DND-41 (cell line): ENCODE data around the gene GATA5.

Experiments
- ATAC-seq: fragments of 200-7000 bp; cut with Tn5 transposase; 3 replicates; pipeline ENCODE4 v1.9.1; 2021; ENCODE audit warnings: low read depth; ENCODE audit not compliant: insufficient read depth
- DNase-seq: peaks from one replicate; pipeline ENCODE4 v3.0.0-alpha.2; 2020
- H2AFZ ChIP-seq: 2 replicates; pipeline ENCODE4 v1.6.0; 2012; ENCODE audit warnings: low read depth, low read length
- H3K27ac ChIP-seq: 2 replicates; pipeline ENCODE4 v1.5.1; 2012; ENCODE audit warnings: low read length, inconsistent platforms
- H3K27me3 ChIP-seq: fragments of 200-600 bp; sonication (generic); 2 replicates; pipeline ENCODE4 v1.6.0; 2012; ENCODE audit warnings: low read length, mild to moderate bottlenecking, inconsistent platforms; ENCODE audit not compliant: insufficient read depth, poor library complexity
- H3K36me3 ChIP-seq: 2 replicates; pipeline ENCODE4 v1.5.1; 2012; ENCODE audit warnings: low read length, inconsistent platforms; ENCODE audit not compliant: insufficient read depth
- H3K4me1 ChIP-seq: 2 replicates; pipeline ENCODE4 v1.5.1; 2012; ENCODE audit warnings: mild to moderate bottlenecking, low read length; ENCODE audit not compliant: insufficient read depth
- H3K4me2 ChIP-seq: 2 replicates; pipeline ENCODE4 v1.6.0; 2012; ENCODE audit warnings: mild to moderate bottlenecking, moderate library complexity, low read length, inconsistent platforms; ENCODE audit not compliant: insufficient read depth
- H3K4me3 ChIP-seq, 2 experiments: fragments of 200-600 bp in 1 of 2; shearing (Covaris generic) in 1 of 2; 2 replicates each; pipeline ENCODE4 v1.5.1; 2012 to 2016; ENCODE audit warnings: inconsistent platforms in 2 of 2, low read length in 2 of 2, mild to moderate bottlenecking in 2 of 2, low read depth in 1 of 2, moderate library complexity in 1 of 2
- H3K79me2 ChIP-seq: 2 replicates; pipeline ENCODE4 v1.6.0; 2012; ENCODE audit warnings: low read length, inconsistent platforms; ENCODE audit not compliant: insufficient read depth
- H3K9ac ChIP-seq: 2 replicates; pipeline ENCODE4 v1.6.0; 2012; ENCODE audit warnings: low read depth, mild to moderate bottlenecking, inconsistent platforms, low read length, moderate library complexity
- H3K9me3 ChIP-seq: 2 replicates; pipeline ENCODE4 v1.5.1; 2012; ENCODE audit warnings: low read length, moderate library complexity, mild to moderate bottlenecking, inconsistent platforms; ENCODE audit not compliant: insufficient read depth, severe bottlenecking
- H4K20me1 ChIP-seq: 2 replicates; pipeline ENCODE4 v1.6.0; 2012; ENCODE audit warnings: low read length; ENCODE audit not compliant: insufficient read depth
- EZH2 ChIP-seq: IDR thresholded peaks from 3 replicates; pipeline ENCODE4 v1.6.1; 2012; ENCODE audit warnings: borderline replicate concordance, low read depth, mild to moderate bottlenecking, moderate library complexity, low read length, inconsistent platforms; ENCODE audit not compliant: severe bottlenecking
- TF ChIP-seq, protein P1 (sequence below): IDR thresholded peaks from 2 replicates; pipeline ENCODE4 v1.5.1; 2012; ENCODE audit warnings: borderline replicate concordance, low read length, moderate library complexity, mild to moderate bottlenecking; ENCODE audit not compliant: poor library complexity, severe bottlenecking; ENCODE audit errors: extremely low read depth

The GATA5 gene

DNA sequence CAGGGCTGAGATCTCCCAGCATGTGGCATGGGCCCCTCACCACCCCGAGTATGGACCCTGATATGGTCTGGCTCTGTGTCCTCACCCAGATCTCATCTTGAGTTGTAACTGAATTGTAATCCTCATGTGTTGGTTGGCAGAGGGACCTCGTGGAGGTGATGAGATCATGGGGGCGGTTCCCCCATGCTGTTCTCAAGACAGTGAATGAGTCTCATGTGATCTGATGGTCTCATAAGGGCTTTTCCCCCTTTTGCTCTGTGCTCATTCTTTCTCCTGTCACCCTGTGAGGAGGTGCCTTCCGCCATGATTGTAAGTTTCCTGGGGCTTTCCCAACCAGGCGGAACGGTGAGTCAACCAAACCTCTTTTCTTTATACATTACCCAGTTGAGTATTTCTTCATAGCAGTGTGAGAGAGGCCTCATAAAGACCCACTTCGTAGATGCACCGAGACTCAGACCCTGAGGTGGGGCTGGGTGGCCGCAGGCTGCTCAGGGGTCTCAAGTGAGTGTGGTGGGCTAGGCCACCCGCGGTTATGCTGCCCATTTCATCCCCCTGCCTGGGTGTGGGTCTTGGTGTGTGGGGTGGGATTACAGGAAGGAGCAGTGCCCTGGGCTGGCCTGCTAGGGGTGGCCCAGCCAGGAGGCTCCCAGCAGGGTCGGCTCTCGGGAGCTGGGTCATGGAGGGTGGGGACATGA is 26.2 kb upstream of the GATA5 start:
- Histone ChIP-seq H3K79me2 (no peaks in the 10 kb centered on the region), H4K20me1 (no peaks in the 10 kb centered on the region; the same call in 1 of the 2 replicates), H3K4me1 (no peaks in the 10 kb centered on the region), H3K36me3 (no peaks in the 10 kb centered on the region), H3K4me3 (no peak overlapping the region), H2AFZ (no peak overlapping the region), H3K27ac (no peak overlapping the region), H3K9ac (no peak overlapping the region), H3K9me3 (no peaks in the 10 kb centered on the region), H3K4me2 (no peak overlapping the region), H3K27me3 (no peaks in the 10 kb centered on the region)
- ATAC-seq (no peak), DNase-seq (no peak)
- TF ChIP-seq EZH2: no peak
- TF ChIP-seq, protein P1, sequence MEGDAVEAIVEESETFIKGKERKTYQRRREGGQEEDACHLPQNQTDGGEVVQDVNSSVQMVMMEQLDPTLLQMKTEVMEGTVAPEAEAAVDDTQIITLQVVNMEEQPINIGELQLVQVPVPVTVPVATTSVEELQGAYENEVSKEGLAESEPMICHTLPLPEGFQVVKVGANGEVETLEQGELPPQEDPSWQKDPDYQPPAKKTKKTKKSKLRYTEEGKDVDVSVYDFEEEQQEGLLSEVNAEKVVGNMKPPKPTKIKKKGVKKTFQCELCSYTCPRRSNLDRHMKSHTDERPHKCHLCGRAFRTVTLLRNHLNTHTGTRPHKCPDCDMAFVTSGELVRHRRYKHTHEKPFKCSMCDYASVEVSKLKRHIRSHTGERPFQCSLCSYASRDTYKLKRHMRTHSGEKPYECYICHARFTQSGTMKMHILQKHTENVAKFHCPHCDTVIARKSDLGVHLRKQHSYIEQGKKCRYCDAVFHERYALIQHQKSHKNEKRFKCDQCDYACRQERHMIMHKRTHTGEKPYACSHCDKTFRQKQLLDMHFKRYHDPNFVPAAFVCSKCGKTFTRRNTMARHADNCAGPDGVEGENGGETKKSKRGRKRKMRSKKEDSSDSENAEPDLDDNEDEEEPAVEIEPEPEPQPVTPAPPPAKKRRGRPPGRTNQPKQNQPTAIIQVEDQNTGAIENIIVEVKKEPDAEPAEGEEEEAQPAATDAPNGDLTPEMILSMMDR: no peak

DNA sequence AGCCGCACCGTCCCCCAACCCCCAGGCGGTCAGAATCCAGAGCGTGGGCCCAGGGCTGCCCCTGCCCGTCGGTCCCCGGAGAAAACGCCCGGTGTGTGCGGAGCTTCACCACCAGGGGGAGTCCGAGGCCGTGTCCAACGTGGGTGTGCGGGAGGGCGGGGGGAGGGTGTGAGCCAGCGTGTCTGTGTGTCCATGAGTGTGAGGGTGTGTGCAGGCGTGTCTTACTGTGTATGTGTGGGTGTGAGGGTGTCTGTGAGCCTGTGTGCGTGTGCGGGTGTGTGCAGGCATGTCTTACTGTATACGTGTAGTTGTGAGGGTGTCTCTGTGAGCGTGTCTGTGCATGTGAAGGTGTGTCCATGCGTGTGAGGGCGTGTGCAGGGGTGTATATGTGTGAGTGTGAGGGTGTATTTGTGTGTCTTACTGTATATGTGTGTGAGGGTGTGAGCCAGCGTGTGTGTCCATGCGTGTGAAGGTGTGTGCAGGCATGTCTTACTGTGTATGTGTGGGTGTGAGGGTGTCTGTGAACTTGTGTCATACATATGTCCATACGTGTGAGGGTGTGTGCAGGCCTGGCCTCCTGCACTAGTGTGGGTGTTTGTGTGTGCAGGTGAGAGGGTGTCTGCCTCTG is 24.6 kb upstream of the GATA5 start:
- no peak overlapping the region for H3K4me2 ChIP-seq
- peak; percentile 85 for ATAC-seq

DNA sequence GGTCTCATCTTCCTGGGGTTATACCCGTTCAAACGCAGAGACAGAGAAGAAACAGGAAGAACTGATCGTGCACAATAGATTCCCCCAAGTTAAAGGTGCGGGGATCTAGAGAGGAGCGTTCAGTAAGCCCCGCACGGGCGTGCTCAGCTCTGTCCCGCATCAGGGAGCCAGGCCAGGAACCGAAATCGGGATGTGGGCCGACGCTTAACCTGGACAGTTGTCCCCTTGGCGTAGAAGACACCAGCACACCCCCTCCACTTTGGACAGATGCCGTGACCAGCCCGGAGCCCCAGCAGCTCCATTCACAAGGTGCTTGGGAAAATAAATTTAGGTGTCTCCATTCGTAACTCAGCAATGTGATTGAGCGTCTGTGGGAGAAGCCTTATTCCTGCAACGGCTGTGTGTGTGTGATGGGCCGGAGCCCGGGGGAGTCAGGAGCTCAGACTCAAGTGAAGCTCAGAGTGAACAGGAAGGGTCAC is 24.0 kb upstream of the GATA5 start:
- H2AFZ ChIP-seq: no peak overlapping the region
- no peaks in the 10 kb centered on the region; the same call in 1 of the 2 replicates for H4K20me1 ChIP-seq
- DNase-seq (no peak), ATAC-seq (peak; percentile 33; the same call in 1 of the 3 replicates)
- no peaks in the 10 kb centered on the region for H3K79me2 ChIP-seq
- no peak overlapping the region for H3K4me3 ChIP-seq
- no peak overlapping the region for H3K9ac ChIP-seq
- H3K27ac ChIP-seq: no peak overlapping the region
- no peak overlapping the region for H3K4me2 ChIP-seq
- H3K4me1 ChIP-seq: no peaks in the 10 kb centered on the region
- H3K36me3 ChIP-seq: no peaks in the 10 kb centered on the region
- TF ChIP-seq EZH2: no peak
- TF ChIP-seq, protein P1: no peak
- H3K9me3 ChIP-seq: no peaks in the 10 kb centered on the region
- H3K27me3 ChIP-seq: no peaks in the 10 kb centered on the region

More for the DNA sequence above, 24.6 kb upstream of the GATA5 start:
- H4K20me1 ChIP-seq: no peaks in the 10 kb centered on the region; the same call in 1 of the 2 replicates
- H3K9me3 ChIP-seq: no peaks in the 10 kb centered on the region
- TF ChIP-seq, protein P1: peak; percentile 97
- TF ChIP-seq EZH2: no peak
- H3K36me3 ChIP-seq: no peaks in the 10 kb centered on the region
- no peak overlapping the region for H3K27ac ChIP-seq
- no peaks in the 10 kb centered on the region for H3K4me1 ChIP-seq
- H3K79me2 ChIP-seq: no peaks in the 10 kb centered on the region
- no peak overlapping the region for H3K9ac ChIP-seq
- H2AFZ ChIP-seq: no peak overlapping the region
- H3K27me3 ChIP-seq: no peaks in the 10 kb centered on the region
- no peak overlapping the region for H3K4me3 ChIP-seq
- peak; percentile 75 for DNase-seq
